NB4 (cell line): ENCODE data around the gene ASAP2.

Source experiments
- CTCF ChIP-seq: IDR thresholded peaks from one replicate; pipeline ENCODE4 v1.5.1; 2012; ENCODE audit warnings: low read depth, low read length
- MAX ChIP-seq: IDR thresholded peaks from 2 replicates; pipeline ENCODE4 v1.6.1; 2011; ENCODE audit warnings: low read depth, low read length
- MYC ChIP-seq: IDR thresholded peaks from 2 replicates; pipeline ENCODE4 v1.6.1; 2011; ENCODE audit warnings: low read depth, low read length
- POLR2A ChIP-seq: IDR thresholded peaks from 2 replicates; pipeline ENCODE4 v1.6.1; 2011; ENCODE audit warnings: mild to moderate bottlenecking; ENCODE audit not compliant: insufficient read length; ENCODE audit errors: extremely low read depth

GRCh38 chr2:9241233-9241632, 34.6 kb downstream of the ASAP2 start:
- TF ChIP-seq CTCF (no peak), POLR2A (no peak), MYC (no peak), MAX (no peak)
